Measurements from ENCODE around the gene MVB12B.
A peak's percentile ranks its signal among the peaks of the same experiment; 100 is the strongest.

The MVB12B gene

GRCh38 chr9:126504086-126504976, 177.7 kb downstream of the MVB12B start:
- Histone ChIP-seq H3K4me3 (no peak overlapping the region), H3K27ac (no peak overlapping the region)

- no peak overlapping the region for H3K27ac ChIP-seq
- H3K4me3 ChIP-seq, result no peak overlapping the region
Observed at GRCh38 chr9:126504977-126505455, 178.4 kb downstream of the MVB12B start.

- no peak overlapping the region for H3K4me3 ChIP-seq
- H3K27ac ChIP-seq, result no peak overlapping the region
Observed at GRCh38 chr9:126505697-126506346, 179.2 kb downstream of the MVB12B start.

- Histone ChIP-seq H3K4me3 (no peak overlapping the region), H3K27ac (no peak overlapping the region)
Observed at GRCh38 chr9:126506361-126507317, 180.0 kb downstream of the MVB12B start.

- H3K4me3 ChIP-seq, result no peak overlapping the region
- no peak overlapping the region for H3K27ac ChIP-seq
Observed at GRCh38 chr9:126507318-126508109, 180.9 kb downstream of the MVB12B start.

GRCh38 chr9:126508171-126508591, 181.6 kb downstream of the MVB12B start:
- H3K4me3 ChIP-seq, result no peak overlapping the region
- H3K27ac ChIP-seq, result no peak overlapping the region

GRCh38 chr9:126508928-126509327, 182.3 kb downstream of the MVB12B start:
- no peak overlapping the region for H3K27ac ChIP-seq
- no peak overlapping the region for H3K4me3 ChIP-seq

GRCh38 chr9:126509718-126510117, 183.1 kb downstream of the MVB12B start:
- Histone ChIP-seq H3K27ac (no peak overlapping the region), H3K4me3 (no peak overlapping the region)

- no peak overlapping the region for H3K27ac ChIP-seq
- H3K4me3 ChIP-seq, result no peak overlapping the region
Observed at GRCh38 chr9:126510564-126510963, 183.9 kb downstream of the MVB12B start.

- Histone ChIP-seq H3K27ac (no peak overlapping the region), H3K4me3 (no peak overlapping the region)
Observed at GRCh38 chr9:126511411-126511810, 184.8 kb downstream of the MVB12B start.

GRCh38 chr9:126513159-126514036, 186.8 kb downstream of the MVB12B start:
- no peak overlapping the region for H3K27ac ChIP-seq
- no peak overlapping the region for H3K4me3 ChIP-seq

GRCh38 chr9:126514037-126514821, 187.6 kb downstream of the MVB12B start:
- Histone ChIP-seq H3K4me3 (no peak overlapping the region), H3K27ac (peak overlapping the region in 2 of 21 experiments; percentile 87 to 89)

GRCh38 chr9:126515001-126515872, 188.6 kb downstream of the MVB12B start:
- H3K27ac ChIP-seq, result peak overlapping the region in 11 of 21 experiments; percentile 3 to 89 (median 65)

GRCh38 chr9:126515873-126516505, 189.4 kb downstream of the MVB12B start:
- Histone ChIP-seq H3K27ac (peak overlapping the region in 13 of 21 experiments; percentile 27 to 89 (median 76)), H3K4me3 (no peak overlapping the region)

More at GRCh38 chr9:126515001-126515872, 188.6 kb downstream of the MVB12B start:
- H3K4me3 ChIP-seq, result no peak overlapping the region

GRCh38 chr9:126516561-126516935, 189.9 kb downstream of the MVB12B start:
- Histone ChIP-seq H3K4me3 (peak overlapping the region in 1 of 7 experiments; percentile 22), H3K27ac (peak overlapping the region in 16 of 21 experiments; percentile 3 to 89 (median 72))

Measured in skin epidermis (tissue), 12 donors.